ENCODE data around the gene ARL2.
"Not testable (repeated sequence)": the region's sequence is repeated elsewhere in the genome, so short reads cannot be mapped to it uniquely, and the experiment has no call there.

Gene ARL2

DNA sequence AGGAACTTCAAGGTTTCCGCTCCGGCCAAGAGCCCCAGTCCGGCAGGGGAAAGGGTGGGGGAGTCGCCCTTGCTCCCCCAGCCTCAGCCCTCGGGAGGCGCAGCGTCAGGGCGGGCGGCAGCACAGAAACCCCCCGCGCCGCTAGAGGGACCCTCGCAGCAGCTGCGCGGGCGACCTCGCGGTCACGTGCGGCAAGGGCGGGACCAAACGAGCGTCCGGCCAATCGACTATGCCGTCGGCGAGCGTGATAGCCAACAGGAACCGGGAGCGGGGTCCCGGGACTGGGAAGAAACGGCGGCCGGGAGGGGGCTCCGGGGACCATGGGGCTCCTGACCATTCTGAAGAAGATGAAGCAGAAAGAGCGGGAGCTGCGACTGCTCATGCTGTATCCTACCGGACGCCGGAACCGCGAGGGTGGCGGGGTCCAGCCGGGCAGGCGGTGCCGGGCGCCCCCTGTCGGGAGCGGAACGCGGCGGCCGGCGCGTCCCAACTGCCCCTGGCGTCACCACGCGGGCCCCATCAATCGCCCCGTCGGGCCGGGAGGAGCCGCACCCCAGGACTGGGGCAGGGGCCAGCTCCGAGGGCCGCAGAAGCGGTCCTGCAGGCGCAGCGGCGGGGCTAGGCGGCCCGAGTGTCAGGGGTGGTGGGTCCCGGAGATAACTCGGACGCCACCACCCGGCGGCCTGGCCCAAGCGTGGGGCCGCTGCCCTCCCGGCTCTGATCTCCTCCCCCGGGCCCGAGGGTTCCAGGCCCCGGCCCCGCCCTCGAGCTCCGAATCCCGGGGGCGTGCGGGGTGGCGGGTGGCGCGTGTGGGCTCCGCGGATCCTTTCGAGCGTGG, at the start of gene ARL2:
Gene ARL2, plus strand, starts transcription at position 273 of the 838 bp plus-strand sequence. Its CDS starts 48 bp downstream, at position 321.
- peak; percentile 83 to 84 for DNase-seq (ENCODE audit: low read depth in 2 of 2)

DNA sequence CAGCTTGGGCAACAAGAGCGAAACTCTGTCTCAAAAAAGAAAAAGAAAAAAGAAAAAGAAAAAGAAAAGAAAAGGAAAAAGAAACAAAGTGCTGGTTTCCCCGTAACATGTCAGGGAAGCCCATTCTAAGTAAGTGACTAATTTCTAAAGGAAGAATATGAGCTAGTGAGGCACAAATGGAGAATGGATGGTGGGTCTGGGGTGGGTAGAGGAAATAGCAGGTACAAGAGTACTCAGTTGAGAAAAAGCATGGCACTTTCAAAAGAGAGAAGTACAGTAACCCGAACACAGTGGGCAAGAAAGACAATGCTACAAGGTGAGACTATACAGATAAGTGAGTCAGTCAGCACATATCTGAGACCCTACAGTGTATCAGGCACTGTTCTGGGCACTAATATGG, 46.6 kb upstream of the ARL2 start:
- DNase-seq (ENCODE audit: low read depth in 2 of 2), result no peak

DNA sequence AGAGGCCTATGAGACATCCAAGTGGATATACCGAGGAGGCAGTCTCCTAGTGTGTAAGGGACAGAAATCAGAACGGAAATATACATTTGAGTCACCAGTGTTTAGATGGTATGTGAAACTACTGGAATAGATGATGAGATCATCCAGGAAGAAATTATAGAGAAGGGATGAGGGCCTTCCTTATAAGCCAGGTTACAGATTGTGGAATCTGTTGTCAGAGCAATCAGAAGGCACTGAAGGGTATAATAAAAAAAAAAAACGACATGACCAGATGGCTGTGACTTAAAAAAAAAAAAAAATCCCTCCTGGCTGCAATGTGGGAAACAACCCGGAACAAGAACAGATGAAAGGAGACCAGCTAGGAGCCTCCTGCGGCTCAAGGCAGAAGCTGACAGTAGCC, 44.8 kb upstream of the ARL2 start:
- no peak for DNase-seq (ENCODE audit: low read depth in 2 of 2)

DNA sequence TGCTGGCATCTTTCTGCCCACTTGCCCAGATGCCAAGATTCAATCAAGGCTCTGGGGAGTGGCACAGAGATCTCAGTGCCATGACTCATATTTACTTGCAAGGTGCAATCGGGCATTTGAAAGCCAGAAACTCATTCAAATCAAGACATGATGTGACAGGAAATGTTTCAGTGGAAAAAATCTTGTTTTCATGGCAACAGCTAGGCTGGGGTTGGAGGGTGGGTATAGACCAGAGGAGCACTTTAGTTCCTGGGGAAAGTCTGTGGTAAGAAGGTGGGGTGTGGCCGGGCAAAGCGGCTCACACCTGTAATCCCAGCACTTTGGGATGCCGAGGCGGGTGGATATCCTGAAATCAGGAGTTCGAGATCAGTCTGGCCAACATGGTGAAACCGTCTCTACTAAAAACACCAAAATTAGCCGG, 43.2 kb upstream of the ARL2 start:
- peak in 1 of 2 donors; percentile 8 for DNase-seq (ENCODE audit: low read depth in 2 of 2)

DNA sequence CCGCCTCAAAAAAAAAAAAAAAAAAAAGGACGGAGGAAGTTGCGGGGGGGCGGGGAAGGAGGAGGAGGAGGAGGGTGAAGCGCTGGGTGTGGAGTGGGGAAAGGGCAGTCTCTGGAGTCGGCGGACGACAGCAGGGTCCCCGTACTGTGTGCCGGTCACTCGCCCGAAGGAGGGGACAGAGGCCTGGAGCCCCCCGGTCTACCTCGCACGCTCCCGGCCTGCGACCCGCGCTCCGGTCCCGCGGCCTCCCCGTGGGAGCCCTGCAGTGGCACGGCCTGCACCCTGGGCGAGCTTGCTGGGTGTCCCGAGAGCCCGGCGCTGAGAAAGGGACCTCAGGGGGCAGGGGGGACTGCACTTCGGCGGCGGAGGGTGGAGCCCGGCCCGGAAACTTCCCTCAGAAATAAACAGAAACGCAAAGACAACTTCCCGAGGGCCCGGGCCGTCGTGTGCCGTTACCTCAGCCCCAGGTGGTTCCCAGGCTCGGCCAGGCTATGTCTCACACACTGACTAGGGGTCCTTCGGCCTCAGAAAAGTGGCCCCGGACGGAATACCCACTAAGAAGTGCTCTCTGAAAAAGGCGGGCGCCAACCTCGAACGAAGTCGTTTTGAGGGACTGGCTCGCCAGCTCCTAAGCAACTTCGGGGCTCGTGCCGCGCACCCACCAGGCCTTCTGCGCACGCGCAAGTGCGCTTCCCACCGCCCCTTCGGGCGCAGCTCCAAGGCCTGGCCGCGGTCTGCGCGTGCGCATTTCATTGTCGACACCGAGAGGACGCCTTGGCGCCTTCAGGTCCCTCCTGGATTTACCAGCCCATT, 42.3 kb upstream of the ARL2 start, which contains the start of gene MAJIN:
Gene MAJIN, minus strand, starts transcription at position 688 of the 813 bp plus-strand sequence. CDS start 12,703 bp downstream, outside the sequence.
- peak; percentile 82 to 86 for DNase-seq (ENCODE audit: low read depth in 2 of 2)

DNA sequence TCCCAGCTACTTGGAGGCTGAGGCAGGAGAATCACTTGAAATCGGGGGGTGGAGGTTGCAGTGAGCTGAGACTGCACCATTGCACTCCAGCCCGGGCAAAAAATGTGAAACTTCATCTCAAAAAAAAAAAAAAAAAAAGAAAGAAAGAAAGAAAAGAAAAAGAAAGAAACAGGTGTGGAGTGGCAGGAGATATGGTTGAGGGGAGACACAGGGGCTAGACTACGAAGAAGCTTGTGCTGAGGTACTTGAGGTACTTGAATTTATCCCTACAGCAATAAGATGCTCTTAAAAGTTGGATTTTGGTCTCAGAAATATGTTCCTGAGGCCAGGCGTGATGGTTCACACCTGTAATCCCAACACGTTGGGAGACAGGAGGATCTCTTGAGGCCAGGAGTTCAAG, 39.8 kb upstream of the ARL2 start:
- no peak for DNase-seq (ENCODE audit: low read depth in 2 of 2)

DNA sequence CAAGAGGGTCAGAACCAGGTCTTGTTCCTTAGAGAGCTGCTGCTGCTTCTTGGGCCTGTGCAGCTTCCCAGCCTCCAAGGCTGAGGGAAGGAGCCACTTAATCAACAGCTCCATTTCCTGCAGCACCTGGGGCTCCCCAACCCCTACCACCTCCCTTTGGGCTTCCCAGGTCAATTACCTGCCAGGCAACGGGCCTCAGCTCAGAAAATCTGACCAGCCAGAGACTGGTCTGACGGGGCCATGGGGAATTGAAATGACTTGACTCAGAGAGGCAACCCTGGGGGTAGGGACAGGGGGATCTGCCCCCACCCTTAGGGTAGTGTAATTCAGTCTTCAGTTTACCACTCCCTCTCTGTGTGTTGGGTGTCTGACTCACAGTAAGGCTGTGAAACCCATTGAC, 37.3 kb upstream of the ARL2 start:
- no peak for DNase-seq (ENCODE audit: low read depth in 2 of 2)

DNA sequence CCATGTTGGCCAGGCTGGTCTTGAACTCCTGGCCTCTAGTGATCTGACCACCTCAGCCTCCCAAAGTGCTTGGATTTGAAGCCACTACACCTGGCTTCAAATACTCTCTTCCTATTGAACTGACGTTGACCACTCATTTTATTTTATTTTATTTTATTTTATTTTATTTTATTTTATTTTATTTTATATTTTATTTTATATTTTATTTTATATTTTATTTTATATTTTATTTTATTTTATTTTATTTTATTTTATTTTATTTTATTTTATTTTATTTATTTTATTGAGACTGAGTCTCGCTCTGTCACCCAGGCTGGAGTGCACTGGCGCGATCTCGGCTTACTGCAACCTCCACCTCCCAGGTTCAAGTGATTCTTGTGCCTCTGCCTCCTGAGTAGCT, 30.6 kb upstream of the ARL2 start:
- not testable (repeated sequence) for DNase-seq (ENCODE audit: low read depth in 2 of 2)

DNA sequence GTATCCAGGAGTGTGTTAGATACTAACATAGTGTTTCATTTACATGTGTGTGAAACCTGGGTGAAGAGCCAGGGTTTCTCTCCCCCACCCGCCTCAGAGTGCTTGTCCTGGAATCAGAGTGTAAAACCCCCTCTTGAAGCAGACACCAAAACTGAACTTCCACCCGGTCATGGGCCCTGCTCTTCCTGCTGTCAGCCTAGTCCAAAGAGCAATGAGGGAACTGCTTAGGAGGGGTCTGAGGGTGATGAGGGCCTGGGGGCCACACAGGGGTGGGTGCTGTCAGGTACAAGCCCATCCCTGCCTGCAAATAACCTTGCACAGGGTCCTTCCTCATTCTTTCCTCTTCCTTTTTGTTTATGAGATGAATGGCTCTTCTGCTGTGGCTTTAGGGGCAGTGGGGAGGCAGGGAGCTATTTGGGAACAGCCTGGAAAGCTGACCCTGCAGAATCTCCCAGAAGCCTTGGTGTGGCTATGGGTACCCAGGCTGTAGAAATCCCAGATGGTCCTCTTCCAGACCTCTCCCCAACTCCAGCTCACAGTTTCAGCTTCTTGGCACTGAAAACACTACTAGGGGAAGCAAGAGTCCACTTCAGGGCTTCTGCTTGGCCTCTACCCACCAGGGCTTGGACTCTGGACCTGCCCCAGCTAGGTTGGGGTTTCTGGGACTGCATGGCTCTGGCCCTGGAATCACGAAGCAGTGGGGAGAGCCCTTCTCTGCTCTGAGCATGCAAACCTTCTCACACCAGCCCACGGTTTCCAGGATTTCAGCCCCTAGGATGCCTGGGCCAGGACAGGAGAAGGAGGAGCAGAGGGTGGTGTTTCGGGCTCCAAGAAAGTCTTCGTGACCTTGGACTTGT, 25.7 kb upstream of the ARL2 start:
- no peak for DNase-seq (ENCODE audit: low read depth in 2 of 2)

DNA sequence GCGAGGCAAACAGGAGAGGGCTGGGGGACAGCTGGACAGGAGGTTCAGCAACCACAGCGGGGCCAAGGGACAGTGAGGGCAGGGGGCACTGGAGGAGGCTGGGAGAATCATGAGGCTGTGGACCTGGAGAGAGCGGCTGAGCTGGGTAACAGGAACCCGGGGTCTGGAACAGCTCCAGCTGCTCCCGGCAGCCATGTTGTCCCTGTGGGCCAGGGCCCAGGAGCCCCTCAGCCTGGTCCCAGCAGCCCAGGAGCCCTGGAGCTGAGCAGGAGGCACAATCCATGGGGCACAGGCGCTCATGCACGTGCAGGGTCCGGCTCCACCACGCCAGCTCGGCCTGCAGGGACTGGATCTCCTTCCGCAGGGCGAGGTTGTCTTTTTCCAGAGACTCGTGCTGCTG, 24.5 kb upstream of the ARL2 start:
- no peak for DNase-seq (ENCODE audit: low read depth in 2 of 2)

DNA sequence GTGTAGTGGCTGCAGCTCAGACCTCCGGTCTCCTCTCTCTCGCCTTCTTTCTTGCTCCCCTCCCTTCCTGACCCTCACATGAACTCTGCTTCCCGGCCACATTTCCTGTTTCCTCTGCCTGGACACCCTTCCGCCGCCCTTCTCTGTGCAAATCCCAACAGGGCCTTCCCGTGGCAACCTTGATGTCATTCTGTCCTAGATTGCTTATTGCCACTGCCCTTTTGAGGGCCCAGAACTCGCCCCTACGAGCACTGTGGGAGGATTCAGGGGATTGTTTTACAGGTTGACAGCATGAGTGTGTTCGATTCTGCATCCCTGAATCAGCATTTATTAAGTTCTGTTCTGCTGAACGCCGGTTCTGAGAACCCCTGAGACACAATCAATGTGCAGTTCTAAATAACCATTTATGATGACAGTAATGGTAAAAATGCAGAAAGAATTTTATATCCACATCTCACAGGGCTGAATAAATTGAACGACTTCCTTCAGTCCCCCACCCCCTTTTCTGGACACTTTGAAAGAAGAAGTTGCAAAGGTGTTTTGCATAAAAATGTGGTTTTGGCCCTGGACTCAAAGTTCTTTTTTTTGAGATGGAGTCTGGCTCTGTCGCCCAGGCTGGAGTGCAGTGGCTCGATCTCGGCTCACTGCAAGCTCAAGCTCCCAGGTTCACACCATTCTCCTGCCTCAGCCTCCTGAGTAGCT, 23.6 kb upstream of the ARL2 start:
- no peak for DNase-seq (ENCODE audit: low read depth in 2 of 2)

DNA sequence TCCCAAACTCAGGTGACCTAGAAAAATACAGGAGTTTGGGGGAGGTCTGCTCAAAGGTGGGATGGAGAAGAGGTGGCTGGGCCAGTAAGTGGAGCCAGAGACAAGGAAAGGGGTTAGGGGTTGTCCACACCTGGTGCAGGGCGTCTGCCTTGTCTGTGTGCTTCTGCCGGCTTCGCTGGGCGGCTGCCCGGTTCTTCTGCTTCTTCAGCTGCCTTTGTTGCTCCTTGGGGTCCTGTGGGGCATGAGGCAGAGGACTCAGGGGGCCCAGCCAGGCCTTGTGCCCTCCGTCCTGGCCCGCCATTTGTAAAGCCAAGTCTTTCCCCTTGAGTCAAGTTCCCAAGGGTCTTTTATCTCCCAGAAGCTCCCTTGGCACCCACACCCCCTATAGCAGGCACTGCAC, 19.6 kb upstream of the ARL2 start:
- no peak for DNase-seq (ENCODE audit: low read depth in 2 of 2)

DNA sequence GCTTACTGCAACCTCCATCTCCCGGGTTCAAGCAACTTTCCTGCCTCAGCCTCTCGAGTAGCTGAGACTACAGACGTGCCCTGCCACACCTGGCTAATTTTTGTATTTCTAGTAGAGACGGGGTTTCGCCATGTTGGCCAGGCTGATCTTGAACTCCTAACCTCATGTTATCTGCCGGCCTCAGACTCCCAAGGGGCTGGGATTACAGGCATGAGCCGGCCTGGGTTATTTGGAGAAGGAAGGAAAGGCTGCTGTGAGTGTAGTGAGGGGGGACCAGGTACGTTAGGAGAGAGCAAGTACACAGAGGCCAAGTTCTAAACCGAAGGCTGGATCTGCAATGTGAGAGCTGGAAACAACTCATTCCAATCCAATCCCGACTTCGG, 17.6 kb upstream of the ARL2 start:
- no peak for DNase-seq (ENCODE audit: low read depth in 2 of 2)

DNA sequence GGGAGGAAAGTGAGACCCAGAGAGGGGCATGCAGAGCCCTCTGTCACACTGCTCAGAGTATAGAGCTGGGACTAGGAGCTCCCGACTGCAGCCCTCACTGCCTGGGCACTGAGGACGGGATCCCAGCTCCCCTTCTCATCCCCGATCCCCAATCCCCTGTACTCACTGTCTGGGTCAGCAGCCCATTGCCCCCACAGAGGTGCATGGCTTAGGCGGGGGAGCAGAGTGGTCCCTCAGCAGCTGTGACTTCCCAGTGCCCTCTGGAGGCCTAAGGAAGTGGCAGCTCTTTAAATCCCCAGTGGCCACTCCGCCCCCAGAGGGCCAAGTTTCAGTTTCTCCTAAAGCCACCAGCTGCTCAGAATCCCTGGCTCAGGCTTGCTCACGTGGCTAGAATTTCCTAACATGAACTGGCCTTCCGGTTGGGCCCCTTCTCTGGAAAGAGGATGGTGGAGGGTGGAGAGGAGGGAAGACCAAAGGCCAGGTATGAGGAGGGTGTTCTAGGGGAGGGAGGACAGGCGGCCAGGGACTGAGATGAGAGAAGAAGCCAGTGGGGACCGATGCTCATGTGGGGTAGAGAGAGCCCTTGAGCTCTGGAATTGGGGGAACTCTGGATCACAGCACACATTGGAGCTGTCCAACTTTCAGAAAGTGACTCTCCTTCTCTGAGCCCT, 17.1 kb upstream of the ARL2 start, which contains the start of gene BATF2:
Gene BATF2, minus strand, starts transcription at position 262 of the 671 bp plus-strand sequence. Its CDS starts 57 bp downstream, at position 205.
- no peak for DNase-seq (ENCODE audit: low read depth in 2 of 2)

DNA sequence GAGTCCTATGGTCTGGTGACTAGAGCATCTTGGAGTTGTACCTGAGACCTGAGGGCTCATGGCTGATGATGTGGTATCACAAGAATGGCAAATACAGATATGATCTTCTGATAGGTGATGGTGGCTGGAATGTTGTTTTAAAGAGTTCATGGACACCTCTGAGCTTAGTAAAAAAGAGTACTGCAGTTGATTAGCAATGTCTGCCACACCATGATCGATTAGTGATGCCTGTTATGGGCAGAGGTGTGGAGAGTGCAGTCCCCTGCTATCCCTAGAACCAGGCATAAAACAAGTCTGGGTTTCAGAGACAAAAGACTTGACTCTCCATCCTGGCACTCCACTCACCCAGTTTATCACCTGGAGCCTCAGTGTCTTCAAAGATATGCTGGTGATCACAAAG, 15.8 kb upstream of the ARL2 start:
- DNase-seq (ENCODE audit: low read depth in 2 of 2), result no peak

DNA sequence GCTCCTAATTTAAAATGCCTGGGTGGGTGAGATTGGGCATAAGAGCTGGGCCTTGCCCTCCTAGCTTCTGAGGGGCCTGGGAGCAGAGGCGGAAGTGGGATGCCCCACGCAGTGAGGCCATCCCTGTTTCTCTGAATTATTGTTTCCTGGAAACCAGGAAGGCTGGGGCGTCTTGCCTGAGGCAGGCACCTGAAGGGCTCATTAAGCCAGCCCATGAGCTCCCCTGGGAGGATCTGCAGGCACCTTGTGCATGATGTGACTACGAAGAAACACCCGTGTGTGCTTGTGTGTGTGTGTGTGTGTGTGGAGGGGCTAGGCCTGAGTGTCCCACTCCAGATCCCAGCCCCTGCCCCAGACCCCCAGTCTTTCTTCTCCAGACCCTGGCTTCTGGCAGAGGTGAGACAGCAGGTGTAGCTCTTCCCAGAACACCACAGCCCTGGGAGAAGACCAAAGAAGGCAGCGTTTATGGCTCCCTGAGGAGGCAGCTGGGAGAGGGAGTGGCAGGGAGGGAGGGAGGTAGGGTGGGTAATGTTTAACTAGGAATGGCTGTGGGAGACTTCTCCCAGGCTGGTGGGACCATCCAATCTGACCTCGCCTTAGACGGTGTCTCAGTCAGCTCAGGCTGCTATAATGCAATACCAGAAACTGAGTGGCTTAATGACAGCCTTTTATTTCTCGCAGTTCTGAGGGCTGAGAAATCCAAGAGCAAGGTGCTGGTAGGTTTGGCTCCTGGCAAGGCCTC, 15.1 kb upstream of the ARL2 start:
- DNase-seq (ENCODE audit: low read depth in 2 of 2), result no peak

DNA sequence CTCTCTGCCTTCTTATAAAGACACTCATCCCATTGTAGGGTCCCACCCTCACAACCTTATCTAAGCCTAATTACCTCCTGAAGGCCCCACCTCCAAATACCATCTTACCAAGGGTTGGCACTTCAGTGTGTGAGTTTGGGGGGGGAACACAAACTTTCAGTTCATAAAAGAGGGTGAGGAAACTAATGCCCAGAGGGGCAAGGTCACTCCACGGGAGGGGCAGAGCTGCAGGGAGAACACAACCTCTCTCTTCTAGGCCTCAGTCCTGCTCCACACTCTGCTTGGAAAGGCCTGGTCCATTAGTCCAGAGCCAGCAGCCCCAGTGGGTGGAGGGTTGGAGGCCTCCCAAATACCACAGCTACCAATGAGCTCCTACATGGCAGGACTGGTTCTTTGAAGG, 14.5 kb upstream of the ARL2 start:
- no peak for DNase-seq (ENCODE audit: low read depth in 2 of 2)

DNA sequence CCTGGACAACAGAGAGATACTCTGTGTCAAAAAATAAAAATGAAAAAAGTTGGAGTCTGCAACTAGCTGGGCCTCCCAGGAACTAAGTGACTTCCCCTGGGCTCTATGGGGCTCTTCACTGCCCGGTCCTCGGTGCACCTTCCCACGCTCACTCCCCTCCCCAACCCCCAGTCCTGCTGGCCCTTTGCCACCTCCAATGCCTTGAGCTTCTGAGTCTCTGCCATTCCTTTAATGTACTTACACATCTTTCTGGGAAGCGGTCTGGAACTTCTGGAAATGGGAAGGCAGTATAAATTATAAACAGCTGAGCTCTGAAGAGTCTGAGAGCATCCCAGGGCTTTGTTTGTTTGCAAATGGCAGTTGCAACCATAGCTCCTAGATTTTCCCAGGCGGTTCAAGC, 11.3 kb upstream of the ARL2 start:
- DNase-seq (ENCODE audit: low read depth in 2 of 2), result no peak

DNA sequence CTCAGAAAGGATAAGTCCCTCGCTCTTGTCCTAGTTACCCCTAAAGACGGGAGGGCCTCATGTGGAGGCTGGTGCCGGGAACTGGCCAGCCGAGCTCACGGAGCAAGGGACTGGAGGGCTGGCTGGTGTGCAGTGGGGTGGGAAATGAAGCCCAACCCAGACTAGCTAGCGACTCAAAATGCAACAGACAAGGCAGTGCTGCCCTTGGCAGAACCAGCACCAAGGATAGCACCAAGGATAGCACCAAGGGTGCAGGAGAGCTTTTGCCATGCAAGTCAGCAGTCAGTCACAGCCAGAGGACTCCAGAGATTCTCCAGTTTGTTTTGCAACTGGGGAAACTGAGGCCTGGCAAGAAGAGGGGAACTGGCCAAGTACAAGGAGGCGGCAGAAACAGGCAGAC, 10.7 kb upstream of the ARL2 start:
- DNase-seq (ENCODE audit: low read depth in 2 of 2), result no peak

DNA sequence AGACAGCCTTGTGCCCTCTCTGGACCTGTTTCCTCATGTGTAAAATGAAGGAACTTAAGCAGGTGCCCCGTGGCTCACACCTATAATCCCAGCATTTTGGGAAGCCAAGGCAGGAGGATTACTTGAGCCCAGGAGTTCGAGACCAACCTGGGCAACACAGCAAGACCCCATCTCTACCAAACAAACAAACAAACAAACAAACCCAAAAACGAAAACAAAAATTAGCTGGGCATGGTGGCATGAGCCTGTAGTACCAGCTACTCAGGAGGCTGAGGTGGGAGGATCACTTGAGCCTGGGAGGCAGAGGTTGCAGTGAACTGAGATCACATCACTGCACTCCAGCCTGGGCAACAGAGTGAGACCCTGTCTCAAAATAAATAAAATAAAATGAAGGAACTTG, 10.0 kb upstream of the ARL2 start:
- DNase-seq (ENCODE audit: low read depth in 2 of 2), result not testable (repeated sequence)

All from stimulated activated CD8-positive, alpha-beta memory T cell treated with anti-CD3 and anti-CD28 coated beads, Interleukin-2, amount 100 ng/mL, for 48 hours (primary cell).